HFFc6 (cell line): ENCODE data around the gene ZNF425. TPM values are rescaled to one million over a fixed set of nuclear protein-coding genes. Genes with fewer than 3 reads are reported as not detected.
A peak's percentile ranks its signal among the peaks of the same experiment; 100 is the strongest.

Experiments
- DNase-seq: peaks from one replicate; pipeline ENCODE4 v3.0.0-alpha.2; 2018
- H3K27ac Mint-ChIP-seq: 2 replicates; pipeline ENCODE4 v1.8.0; 2020; ENCODE audit warnings: mild to moderate bottlenecking, mixed read lengths
- H3K27me3 Mint-ChIP-seq: 2 replicates; pipeline ENCODE4 v1.8.0; 2021; ENCODE audit warnings: mild to moderate bottlenecking, moderate library complexity, mixed read lengths; ENCODE audit not compliant: insufficient read depth
- H3K36me3 Mint-ChIP-seq: 2 replicates; pipeline ENCODE4 v1.8.0; 2021; ENCODE audit warnings: low read depth, mixed read lengths
- H3K4me1 Mint-ChIP-seq: 2 replicates; pipeline ENCODE4 v1.8.0; 2020; ENCODE audit warnings: low read depth, mixed read lengths
- H3K4me3 Mint-ChIP-seq: 2 replicates; pipeline ENCODE4 v1.8.0; 2020; ENCODE audit warnings: mild to moderate bottlenecking, moderate library complexity, mixed read lengths
- H3K9me3 Mint-ChIP-seq: 2 replicates; pipeline ENCODE4 v1.8.0; 2020; ENCODE audit warnings: mild to moderate bottlenecking, mixed read lengths
- CTCF ChIP-seq: fragments of 200-600 bp; sonication (generic); IDR thresholded peaks from 2 replicates; pipeline ENCODE4 v1.5.0; 2021; ENCODE audit warnings: antibody characterized with exemption, mild to moderate bottlenecking
- total RNA-seq, 6 experiments: library from RNA; stranded (reverse); fragmentation: NEBNext Ultra II Directional; extraction: Animal tissue kit (Norgen Biotek cat#: 25700); gene quantifications; 2 replicates in 1 of 6; 3 replicates in 5 of 6; pipeline ENCODE4 v1.2.3, GENCODE V29; 2021

The ZNF425 gene
- total RNA-seq, 6 experiments from 2014 or later, result 1.9 to 3.0 (median 2.2) TPM

- no peak for TF ChIP-seq CTCF
- Mint-ChIP-seq H3K9me3 (peaks cover 6% of the 10 kb centered on the region), H3K27ac (peak overlapping the region; percentile 96), H3K4me1 (peaks cover 18% of the 10 kb centered on the region), H3K27me3 (peaks cover 7% of the 10 kb centered on the region), H3K4me3 (peak overlapping the region; percentile 95), H3K36me3 (peaks cover 25% of the 10 kb centered on the region)
- no peak for DNase-seq
These were observed 640 bp upstream of the ZNF425 start for GRCh38 chr7:149126662-149127266.

GRCh38 chr7:149125189-149125862, 798 bp downstream of the ZNF425 start:
- Mint-ChIP-seq H3K9me3 (no peaks in the 10 kb centered on the region), H3K27me3 (peaks cover 7% of the 10 kb centered on the region), H3K4me3 (peak overlapping the region; percentile 95), H3K4me1 (peaks cover 18% of the 10 kb centered on the region), H3K27ac (peak overlapping the region; percentile 96), H3K36me3 (peaks cover 14% of the 10 kb centered on the region)
- no peak for TF ChIP-seq CTCF
- DNase-seq, result no peak

DNA sequence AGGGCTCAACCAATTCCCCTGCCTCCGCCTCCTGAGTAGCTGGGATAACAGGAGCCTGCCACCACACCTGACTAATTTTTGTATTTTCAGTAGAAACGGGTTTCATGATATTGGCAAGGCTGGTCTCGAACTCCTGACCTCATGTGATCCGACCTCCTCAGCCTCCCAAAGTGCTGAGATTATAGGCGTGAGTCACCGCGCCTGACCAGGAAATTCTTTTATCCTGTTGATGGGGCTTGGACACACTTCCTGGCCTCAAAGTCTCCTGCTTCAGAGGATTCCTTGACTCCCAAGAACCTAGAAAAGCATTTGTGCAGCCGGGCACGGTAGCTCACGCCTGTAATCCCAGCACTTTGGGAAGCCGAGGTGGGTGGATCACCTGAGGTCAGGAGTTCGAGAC, 16.2 kb downstream of the ZNF425 start:
- Mint-ChIP-seq H3K27me3 (no peaks in the 10 kb centered on the region; the same call in 1 of the 2 replicates), H3K36me3 (0 out of 2 replicates have a peak, but pooled peaks cover 4% of the 10 kb centered on the region), H3K9me3 (no peaks in the 10 kb centered on the region), H3K27ac (no peak overlapping the region), H3K4me1 (no peaks in the 10 kb centered on the region), H3K4me3 (no peak overlapping the region)
- no peak for DNase-seq
- TF ChIP-seq CTCF, result no peak

- H3K9me3 Mint-ChIP-seq, result no peaks in the 10 kb centered on the region
- DNase-seq, result no peak
These were observed 21.4 kb downstream of the ZNF425 start for GRCh38 chr7:149104749-149105148.

DNA sequence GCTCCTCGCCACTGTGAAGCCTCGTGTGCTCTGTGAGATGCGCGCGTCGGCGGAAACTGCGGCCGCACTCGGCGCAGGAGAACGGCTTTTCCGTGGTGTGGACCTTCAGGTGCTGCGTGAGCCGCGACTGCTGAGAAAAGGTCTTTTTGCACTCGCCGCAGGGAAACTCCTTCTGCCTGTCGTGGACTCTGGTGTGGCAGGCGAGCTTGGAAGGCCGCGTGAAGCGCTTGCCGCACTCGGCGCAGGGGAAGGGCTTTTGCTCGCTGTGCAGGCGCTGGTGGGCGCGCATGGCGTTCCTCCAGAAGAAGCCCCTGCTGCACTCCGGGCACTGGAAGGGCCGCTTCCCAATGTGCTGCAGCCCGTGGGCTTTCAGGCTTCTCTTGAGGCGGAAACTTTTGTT, 21.9 kb downstream of the ZNF425 start:
- no peaks in the 10 kb centered on the region for H3K9me3 Mint-ChIP-seq
- no peaks in the 10 kb centered on the region for H3K4me1 Mint-ChIP-seq
- no peaks in the 10 kb centered on the region for H3K36me3 Mint-ChIP-seq
- no peak for TF ChIP-seq CTCF
- no peak overlapping the region for H3K27ac Mint-ChIP-seq
- no peak for DNase-seq
- H3K27me3 Mint-ChIP-seq, result no peaks in the 10 kb centered on the region; the same call in 1 of the 2 replicates
- no peak overlapping the region for H3K4me3 Mint-ChIP-seq

More at GRCh38 chr7:149104749-149105148, 21.4 kb downstream of the ZNF425 start:
- no peak for TF ChIP-seq CTCF
- Mint-ChIP-seq H3K4me1 (no peaks in the 10 kb centered on the region), H3K27me3 (no peaks in the 10 kb centered on the region; the same call in 1 of the 2 replicates), H3K4me3 (no peak overlapping the region), H3K36me3 (no peaks in the 10 kb centered on the region), H3K27ac (no peak overlapping the region)
